Ishikawa (cell line): ENCODE measurements around the gene BCL2L11.

Source experiments
- CEBPB ChIP-seq: IDR thresholded peaks from 2 replicates; pipeline ENCODE4 v1.6.1; 2012
- CREB1 ChIP-seq: IDR thresholded peaks from 2 replicates; pipeline ENCODE4 v1.6.1; 2012; ENCODE audit warnings: low read depth
- EGR1 ChIP-seq: IDR thresholded peaks from 2 replicates; pipeline ENCODE4 v1.6.1; 2012
- EP300 ChIP-seq: IDR thresholded peaks from 2 replicates; pipeline ENCODE4 v1.6.1; 2012; ENCODE audit warnings: borderline replicate concordance
- FOXM1 ChIP-seq: IDR thresholded peaks from 2 replicates; pipeline ENCODE4 v1.6.1; 2012; ENCODE audit warnings: low read depth, borderline replicate concordance
- MAX ChIP-seq: IDR thresholded peaks from 2 replicates; pipeline ENCODE4 v1.6.1; 2012
- NFIC ChIP-seq: IDR thresholded peaks from 2 replicates; pipeline ENCODE4 v1.6.1; 2012
- RAD21 ChIP-seq: IDR thresholded peaks from 2 replicates; pipeline ENCODE4 v1.6.1; 2012; ENCODE audit warnings: low read depth
- REST ChIP-seq: IDR thresholded peaks from 2 replicates; pipeline ENCODE4 v1.6.1; 2012; ENCODE audit warnings: low read depth, mild to moderate bottlenecking
- TAF1 ChIP-seq: IDR thresholded peaks from 2 replicates; pipeline ENCODE4 v1.6.1; 2012; ENCODE audit warnings: low read depth, mild to moderate bottlenecking
- TCF12 ChIP-seq: IDR thresholded peaks from 2 replicates; pipeline ENCODE4 v1.6.1; 2012; ENCODE audit warnings: low read depth
- TEAD4 ChIP-seq: IDR thresholded peaks from 2 replicates; pipeline ENCODE4 v1.6.1; 2012
- USF1 ChIP-seq: IDR thresholded peaks from 2 replicates; pipeline ENCODE4 v1.6.1; 2012
- YY1 ChIP-seq: IDR thresholded peaks from 2 replicates; pipeline ENCODE4 v1.6.1; 2012; ENCODE audit warnings: low read depth
- ZBTB7A ChIP-seq: IDR thresholded peaks from 2 replicates; pipeline ENCODE4 v1.6.1; 2012; ENCODE audit warnings: low read depth

BCL2L11 gene

GRCh38 chr2:111185361-111186022 lies 64.8 kb downstream of the BCL2L11 start:
- TF ChIP-seq CREB1 (no peak), FOXM1 (no peak), MAX (no peak), TEAD4 (no peak), NFIC (no peak), TAF1 (no peak), CEBPB (no peak)

- TF ChIP-seq REST, result no peak
- no peak for TF ChIP-seq EGR1
- no peak for TF ChIP-seq FOXM1
- TF ChIP-seq USF1, result no peak
- TF ChIP-seq CEBPB, result no peak
- no peak for TF ChIP-seq MAX
- no peak for TF ChIP-seq TAF1
- no peak for TF ChIP-seq ZBTB7A
- TF ChIP-seq RAD21, result no peak
- TF ChIP-seq NFIC, result no peak
- no peak for TF ChIP-seq TCF12
- TF ChIP-seq CREB1, result no peak
- TF ChIP-seq TEAD4, result no peak
- no peak for TF ChIP-seq YY1
- TF ChIP-seq EP300, result no peak
Measured at GRCh38 chr2:111186121-111186715, 65.5 kb downstream of the BCL2L11 start.

- TF ChIP-seq TEAD4 (no peak), NFIC (no peak), REST (no peak), TAF1 (no peak), MAX (no peak), EGR1 (no peak), FOXM1 (no peak), CEBPB (no peak), ZBTB7A (no peak), USF1 (no peak), YY1 (no peak), EP300 (no peak), CREB1 (no peak)
Measured at GRCh38 chr2:111186933-111187332, 66.2 kb downstream of the BCL2L11 start.

- no peak for TF ChIP-seq CREB1
- TF ChIP-seq MAX, result no peak
- TF ChIP-seq RAD21, result no peak
Measured at GRCh38 chr2:111188681-111189080, 68.0 kb downstream of the BCL2L11 start.

- TF ChIP-seq USF1 (no peak), ZBTB7A (no peak), NFIC (no peak), CEBPB (no peak), FOXM1 (no peak), YY1 (no peak), CREB1 (no peak)
Measured at GRCh38 chr2:111189106-111189505, 68.4 kb downstream of the BCL2L11 start.
